ENCODE measurements around the gene C1QTNF9. TPM values are rescaled to one million over a fixed set of nuclear protein-coding genes. Genes with fewer than 3 reads are reported as not detected.

The C1QTNF9 gene, protein sequence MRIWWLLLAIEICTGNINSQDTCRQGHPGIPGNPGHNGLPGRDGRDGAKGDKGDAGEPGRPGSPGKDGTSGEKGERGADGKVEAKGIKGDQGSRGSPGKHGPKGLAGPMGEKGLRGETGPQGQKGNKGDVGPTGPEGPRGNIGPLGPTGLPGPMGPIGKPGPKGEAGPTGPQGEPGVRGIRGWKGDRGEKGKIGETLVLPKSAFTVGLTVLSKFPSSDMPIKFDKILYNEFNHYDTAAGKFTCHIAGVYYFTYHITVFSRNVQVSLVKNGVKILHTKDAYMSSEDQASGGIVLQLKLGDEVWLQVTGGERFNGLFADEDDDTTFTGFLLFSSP
- not detected in 2 replicates for total RNA-seq

DNA sequence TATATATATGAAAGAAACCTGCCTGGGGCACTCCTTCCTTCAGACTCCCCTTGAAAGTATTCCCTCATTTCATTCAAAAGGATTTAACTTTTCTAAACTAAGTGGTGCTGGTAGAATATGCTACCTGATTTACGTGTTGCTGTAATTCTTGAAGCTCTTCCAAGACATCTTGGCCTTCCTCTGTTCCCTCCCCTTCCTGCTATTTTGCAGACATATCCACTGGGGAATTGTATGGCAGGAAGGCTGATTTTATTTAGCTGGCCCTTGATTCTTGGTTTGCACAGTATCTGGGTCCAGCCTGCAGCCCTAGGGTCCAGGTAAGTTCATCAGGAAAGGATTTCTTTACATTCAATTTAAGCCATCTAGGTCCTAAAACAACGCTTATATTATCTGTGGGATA lies at the start of gene C1QTNF9:
Gene C1QTNF9 (plus strand): TSS at position 281 of the 400 bp plus-strand sequence. CDS start 6,424 bp downstream, outside the sequence.

Other genes starting within 250 kb of the C1QTNF9 start
- 0.23 and 1.0 TPM in 2 replicates for gene SPATA13, start 148.9 kb upstream of the C1QTNF9 start, total RNA-seq
- gene PARP4, start 203.2 kb downstream of the C1QTNF9 start, total RNA-seq: 24.3 and 38.4 TPM in 2 replicates

All from hair follicular keratinocyte (primary cell).